Stimulated activated CD4-positive, alpha-beta T cell treated with anti-CD3 and anti-CD28 coated beads, Interleukin-4, amount 100 ng/mL, for 4 hours (primary cell): ENCODE measurements around the gene KRT85.
"Not testable (repeated sequence)": the region's sequence is repeated elsewhere in the genome, so short reads cannot be mapped to it uniquely, and the experiment has no call there.

ENCODE experiments used
- DNase-seq, 2 experiments: peaks; one replicate each; pipeline ENCODE4 v3.0.0-alpha.2; 2020

KRT85 gene

GRCh38 chr12:52347551-52348510 lies 19.4 kb downstream of the KRT85 start:
- DNase-seq = no peak

GRCh38 chr12:52347016-52347415 lies 20.3 kb downstream of the KRT85 start:
- DNase-seq = no peak

DNA sequence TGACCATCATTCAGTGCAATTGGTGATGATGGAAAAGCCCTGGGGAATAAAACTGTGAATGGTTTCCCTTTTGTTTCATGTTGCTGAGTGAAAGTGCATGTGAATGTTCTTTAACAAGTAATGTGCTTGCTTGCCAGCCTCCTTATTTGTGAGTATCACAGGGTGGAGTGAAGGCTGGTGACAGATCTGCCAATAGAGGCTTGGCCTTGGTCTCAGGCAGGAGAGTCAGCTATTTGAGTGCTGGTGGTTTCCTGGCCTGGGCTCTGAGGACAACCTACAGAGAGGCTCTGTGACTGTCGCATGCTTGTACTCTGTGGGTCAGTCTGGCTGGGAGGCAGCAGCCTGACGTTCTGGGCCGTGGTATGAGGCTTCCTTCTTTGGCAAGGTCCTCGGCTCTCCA lies 20.7 kb downstream of the KRT85 start:
- no peak for DNase-seq

DNA sequence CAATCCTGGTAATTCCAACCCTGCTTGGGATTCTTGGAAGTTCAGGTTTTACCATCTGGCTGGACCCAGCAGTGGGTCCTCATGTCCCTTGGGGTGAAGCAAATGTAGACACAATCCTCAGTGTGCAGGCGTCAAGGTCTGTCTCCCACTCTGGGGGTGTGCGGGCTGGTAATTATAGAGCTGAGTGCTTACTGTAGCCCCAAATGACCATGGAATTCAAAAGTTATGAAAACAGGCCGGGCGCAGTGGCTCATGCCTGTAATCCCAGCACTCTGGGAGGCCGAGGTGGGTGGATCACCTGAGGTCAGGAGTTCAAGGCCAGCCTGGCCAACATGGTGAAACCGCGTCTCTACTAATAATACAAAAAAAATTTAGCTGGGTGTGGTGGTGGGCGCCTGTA lies 22.2 kb downstream of the KRT85 start:
- DNase-seq = not testable (repeated sequence)

DNA sequence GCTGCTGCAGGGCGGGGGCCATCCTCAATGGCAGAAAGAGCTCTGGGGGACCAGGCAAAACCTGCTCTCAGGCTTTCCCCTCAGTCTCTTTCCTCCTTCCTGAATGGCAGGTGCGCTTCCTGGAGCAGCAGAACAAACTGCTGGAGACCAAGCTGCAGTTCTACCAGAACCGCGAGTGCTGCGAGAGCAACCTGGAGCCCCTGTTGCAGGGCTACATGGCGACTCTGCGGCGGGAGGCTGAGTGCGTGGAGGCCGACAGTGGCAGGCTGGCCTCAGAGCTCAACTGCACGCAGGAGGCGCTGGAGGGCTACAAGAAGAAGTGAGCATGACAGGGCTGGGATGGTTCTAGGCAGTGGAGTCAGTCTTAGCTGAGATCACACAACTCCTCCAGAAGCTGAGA lies 23.2 kb downstream of the KRT85 start:
- DNase-seq = no peak

- DNase-seq = no peak
These were observed 23.7 kb downstream of the KRT85 start for GRCh38 chr12:52343550-52343949.

GRCh38 chr12:52342781-52343490 lies 24.3 kb downstream of the KRT85 start:
- DNase-seq = no peak

DNA sequence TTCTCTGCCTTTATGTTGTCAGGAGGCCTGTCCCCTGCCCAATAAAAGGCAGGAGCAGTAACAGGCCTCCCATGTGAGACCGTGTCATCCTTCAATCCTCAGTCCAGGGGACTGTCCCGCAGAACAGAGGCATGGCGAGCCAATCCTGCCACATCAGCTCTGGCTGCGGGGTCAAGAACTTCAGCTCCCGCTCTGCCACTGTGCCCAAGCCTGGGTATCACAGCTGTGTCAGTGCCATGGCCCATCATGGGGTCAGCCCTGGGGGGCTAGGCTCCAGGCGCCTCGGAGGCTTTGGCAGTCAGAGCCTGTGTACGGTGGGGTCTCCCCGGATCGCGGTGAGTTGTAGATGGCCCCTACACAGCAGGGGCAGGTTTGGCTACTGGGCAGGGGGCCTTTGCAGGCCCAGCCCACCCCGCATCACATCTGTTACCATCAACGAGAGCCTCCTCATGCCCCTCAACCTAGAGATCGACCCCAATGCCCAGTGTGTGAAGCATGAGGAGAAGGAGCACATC lies 26.2 kb downstream of the KRT85 start:
- DNase-seq = no peak

- no peak for DNase-seq
These were observed 28.9 kb downstream of the KRT85 start for GRCh38 chr12:52338241-52338960.

- DNase-seq = no peak
These were observed 30.2 kb downstream of the KRT85 start for GRCh38 chr12:52337054-52337453.

GRCh38 chr12:52336641-52337040 lies 30.6 kb downstream of the KRT85 start:
- DNase-seq = no peak

GRCh38 chr12:52335598-52336262 lies 31.6 kb downstream of the KRT85 start:
- DNase-seq = no peak

DNA sequence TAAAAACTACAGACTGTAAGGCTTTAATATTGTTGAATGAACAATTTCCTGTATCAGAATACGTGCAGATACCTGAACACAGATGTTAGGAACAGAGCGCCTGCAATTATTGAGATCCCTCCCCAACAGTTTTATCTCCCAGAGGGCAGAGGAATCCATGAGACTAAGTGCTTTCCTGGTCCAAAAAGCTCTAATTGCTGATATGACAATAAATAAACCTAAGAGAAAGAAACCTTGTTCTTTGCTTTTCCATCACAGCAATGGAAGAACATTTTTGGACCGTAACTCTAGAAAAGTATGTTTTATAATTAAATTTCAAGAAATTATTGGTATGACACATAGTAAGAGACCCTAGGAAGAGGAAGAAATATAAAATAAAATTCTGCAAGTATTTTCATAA lies 33.1 kb downstream of the KRT85 start:
- DNase-seq = no peak

DNA sequence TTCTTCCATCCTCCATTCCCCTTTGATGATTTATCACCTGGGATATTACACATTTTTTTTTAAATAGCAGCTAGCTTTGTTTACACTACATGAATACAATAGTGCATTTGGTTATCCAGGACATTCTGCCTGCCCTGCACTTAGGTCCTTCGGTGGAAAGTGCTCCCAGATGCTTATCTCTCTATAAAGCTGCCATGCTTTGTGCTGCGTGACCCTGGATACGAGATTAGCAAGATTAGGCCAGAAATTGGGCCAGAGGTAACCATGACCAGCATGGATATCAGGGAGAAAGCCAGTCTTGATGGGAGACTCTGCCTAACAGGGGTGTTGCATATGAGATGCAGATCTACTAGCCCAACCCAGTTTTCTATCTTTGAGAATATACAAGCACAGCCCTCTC lies 34.0 kb downstream of the KRT85 start:
- DNase-seq = no peak

DNA sequence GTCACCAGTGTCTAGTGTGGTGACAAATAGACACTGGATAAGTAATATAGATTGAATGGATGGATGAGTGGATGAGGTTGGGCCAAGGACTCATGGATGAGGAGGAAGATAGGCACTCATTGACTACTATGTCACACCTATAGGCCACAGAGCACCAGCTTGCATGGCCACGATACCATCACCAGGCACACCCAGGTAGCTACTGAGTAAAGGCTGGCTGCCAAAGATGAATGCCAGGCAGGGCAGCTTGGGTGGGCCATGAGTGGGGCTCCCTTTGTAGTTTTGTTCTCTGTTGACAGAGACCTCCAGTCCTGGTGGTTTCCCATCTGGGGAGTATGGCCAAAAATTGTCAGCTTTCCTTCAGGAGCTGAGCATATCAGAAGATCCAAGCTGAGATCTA lies 34.9 kb downstream of the KRT85 start:
- DNase-seq = no peak

DNA sequence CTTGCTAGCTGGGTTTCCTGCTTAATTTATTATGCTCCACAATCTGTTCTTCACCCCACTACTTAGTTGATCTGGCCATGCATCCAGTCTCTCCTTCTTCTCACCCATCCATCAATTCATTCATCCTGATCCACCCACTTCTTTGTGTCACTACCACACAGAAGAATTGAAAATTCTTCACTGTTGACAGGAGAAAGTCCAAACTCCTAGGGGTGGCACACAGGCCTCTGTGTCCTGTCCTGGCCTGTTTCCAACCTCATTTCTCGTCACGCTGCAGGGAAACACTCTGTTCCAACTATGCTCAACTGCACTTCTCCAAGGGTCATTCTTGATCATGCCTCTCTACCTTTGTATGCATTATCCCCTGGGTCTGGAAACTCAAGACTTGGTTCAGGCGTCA lies 35.4 kb downstream of the KRT85 start:
- no peak for DNase-seq

DNA sequence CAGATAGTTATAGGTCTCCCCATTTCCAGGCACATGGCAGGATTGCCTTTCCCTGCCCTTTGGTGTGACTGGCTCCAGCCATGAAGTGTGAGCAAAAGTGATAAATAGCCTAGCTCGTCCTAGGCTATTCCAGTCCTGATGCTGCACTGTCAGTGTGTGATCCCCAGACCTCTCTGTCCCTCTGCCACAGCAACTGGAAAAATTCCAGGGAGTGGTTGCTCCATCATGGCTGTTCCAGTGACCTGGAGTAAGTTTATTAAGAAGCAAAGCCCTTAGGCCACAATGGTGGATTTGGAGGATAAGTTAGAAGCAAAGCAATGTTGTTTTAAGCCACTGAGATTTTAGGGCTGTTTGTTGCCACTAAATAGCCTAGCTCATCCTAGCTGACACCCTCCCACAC lies 36.2 kb downstream of the KRT85 start:
- no peak for DNase-seq

GRCh38 chr12:52327830-52328500 lies 39.3 kb downstream of the KRT85 start:
- no peak for DNase-seq

DNA sequence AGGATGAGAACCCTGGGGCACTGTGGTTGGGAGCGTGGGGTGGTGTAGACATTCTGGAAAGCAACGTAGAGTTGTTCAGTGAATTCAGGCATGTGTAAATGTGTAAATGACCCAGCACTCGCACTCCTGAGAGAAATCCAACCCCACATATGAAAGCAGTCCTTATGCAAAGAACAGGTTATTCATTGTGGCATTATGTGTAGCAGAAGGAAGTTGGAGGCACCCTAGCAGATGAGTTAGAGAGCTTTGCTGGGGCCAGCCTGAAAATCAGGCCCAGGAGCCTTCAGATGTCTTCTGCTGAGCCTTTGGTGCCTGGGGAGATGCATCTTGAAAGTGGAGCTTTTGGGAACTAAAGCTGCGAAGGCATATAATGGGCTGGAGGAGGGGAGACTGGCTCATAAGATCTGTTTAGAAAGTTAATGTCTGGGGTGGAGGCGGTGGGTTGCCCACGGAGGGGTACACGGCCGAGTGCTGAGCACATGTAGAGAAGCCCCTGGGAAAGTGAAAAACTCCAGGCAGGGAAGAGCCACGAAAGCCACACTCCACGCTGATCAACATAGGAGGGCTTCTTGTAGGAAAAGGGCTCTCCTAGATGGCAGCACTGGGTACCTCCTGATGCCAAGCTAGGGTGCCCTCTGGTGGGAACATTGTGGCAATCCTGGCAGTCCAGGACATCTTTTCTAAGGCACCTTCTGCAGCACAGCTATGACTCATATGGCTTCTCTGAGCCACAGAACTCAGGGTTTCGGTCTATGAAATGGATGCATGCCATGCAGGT lies 40.0 kb downstream of the KRT85 start:
- DNase-seq = peak; percentile 56 to 83

GRCh38 chr12:52324153-52324444 lies 43.2 kb downstream of the KRT85 start:
- DNase-seq = no peak

DNA sequence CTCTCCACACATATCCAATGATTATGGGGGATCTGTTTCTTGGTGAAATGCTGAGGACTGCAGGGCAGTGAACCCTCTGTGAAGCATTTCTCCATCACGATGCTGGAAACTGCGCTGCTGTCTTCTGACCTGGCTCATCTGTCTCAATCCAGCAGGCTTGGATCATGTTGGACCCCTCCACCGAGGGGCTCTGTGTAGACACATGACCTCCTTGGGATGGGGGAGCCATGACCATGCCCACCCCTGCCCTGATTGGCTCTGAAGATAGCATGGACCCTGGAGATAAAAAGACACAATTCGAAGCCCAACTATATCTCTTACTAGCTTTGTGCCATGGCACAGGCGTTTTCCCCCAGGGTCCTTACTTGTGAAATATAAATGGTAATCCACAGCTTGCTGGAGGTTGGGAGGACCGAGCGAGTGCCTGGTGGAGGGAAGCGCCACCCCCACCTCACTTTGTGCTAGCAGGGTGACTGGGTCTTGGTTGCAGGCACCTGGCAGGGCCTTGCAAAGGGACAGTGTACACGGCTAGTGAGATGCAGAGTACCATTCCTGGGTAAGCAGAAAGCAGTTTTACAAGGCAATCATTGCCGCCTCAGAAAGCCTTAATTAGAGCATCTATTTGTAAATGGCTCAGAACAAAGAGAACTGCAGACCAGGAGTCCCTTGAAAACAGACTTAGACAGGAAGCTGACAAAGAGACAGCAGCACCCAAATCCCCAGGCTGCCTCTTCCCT lies 43.7 kb downstream of the KRT85 start:
- no peak for DNase-seq
